ENCODE measurements around the gene CYBC1.

Gene CYBC1

GRCh38 chr17:82392941-82393340 lies 57.6 kb downstream of the CYBC1 start:
- Histone ChIP-seq H3K27me3 (ENCODE audit: insufficient read depth, low read length, poor library complexity) (no peaks in the 10 kb centered on the region), H3K36me3 (ENCODE audit: insufficient read depth, low read length) (peaks cover 35% of the 10 kb centered on the region), H3K9ac (ENCODE audit: low read depth, low read length) (no peak overlapping the region), H3K27ac (ENCODE audit: low read length) (no peak overlapping the region), H3K9me3 (ENCODE audit: insufficient read depth, low read length, severe bottlenecking) (no peaks in the 10 kb centered on the region), H3K4me1 (ENCODE audit: insufficient read depth, low read length) (no peaks in the 10 kb centered on the region), H4K20me1 (ENCODE audit: insufficient read depth, low read length) (no peaks in the 10 kb centered on the region), H3K4me2 (ENCODE audit: insufficient read depth, low read length) (no peak overlapping the region), H3K4me3 (ENCODE audit: low read depth in 1 of 2, low read length in 2 of 2) (no peak overlapping the region), H3K79me2 (ENCODE audit: insufficient read depth, low read length) (no peaks in the 10 kb centered on the region), H2AFZ (ENCODE audit: low read depth, low read length) (no peak overlapping the region)
- DNase-seq = no peak
- TF ChIP-seq CTCF (IDR thresholded peaks at IDR 0.05; ENCODE audit: borderline replicate concordance, extremely low read depth, low read length, poor library complexity, severe bottlenecking) (no peak), EZH2 (IDR thresholded peaks at IDR 0.05; ENCODE audit: borderline replicate concordance, low read depth, low read length, severe bottlenecking) (no peak)
- ATAC-seq (ENCODE audit: insufficient read depth, low read depth) = no peak
